K562 (cell line): Measurements from ENCODE around the gene MRFAP1. TPM values are rescaled to one million over a fixed set of nuclear protein-coding genes. Genes with fewer than 3 reads are reported as not detected.

Experiments
- CBX5 ChIP-seq: IDR thresholded peaks from 2 replicates; pipeline ENCODE4 v1.6.1; 2014; ENCODE audit warnings: low read depth, borderline replicate concordance
- CREBBP ChIP-seq: IDR thresholded peaks from one replicate; pipeline ENCODE4 v1.6.1; 2012; ENCODE audit warnings: low read depth, mild to moderate bottlenecking, control low read depth, inconsistent platforms, low read length
- CSDE1 ChIP-seq, 2 experiments: fragments of 450-650 bp; IDR thresholded peaks; 2 replicates each; pipeline ENCODE4 v1.6.1; 2016; ENCODE audit warnings: mild to moderate bottlenecking in 1 of 2
- DMBX1 ChIP-seq: fragments of 250-450 bp; sonication (Bioruptor Pico); IDR thresholded peaks from 2 replicates; pipeline ENCODE4 v1.8.0; 2022; ENCODE audit warnings: inconsistent platforms, mild to moderate bottlenecking, moderate library complexity, borderline replicate concordance
- GATA2 ChIP-seq: sonication (generic); formaldehyde crosslinking; IDR thresholded peaks from 2 replicates; pipeline ENCODE4 v1.4.0; 2020; ENCODE audit warnings: mild to moderate bottlenecking, missing genetic modification reagents
- POLR3G ChIP-seq: IDR thresholded peaks from 2 replicates; pipeline ENCODE4 v1.6.1; 2011; ENCODE audit not compliant: insufficient read length, insufficient replicate concordance; ENCODE audit errors: extremely low read depth
- RBM39 ChIP-seq: fragments of 200-400 bp; formaldehyde crosslinking; optimal IDR thresholded peaks from 2 replicates; pipeline ENCODE3; 2018; ENCODE audit warnings: low read depth, low read length
- RNF2 ChIP-seq: sonication (generic); IDR thresholded peaks from 2 replicates; pipeline ENCODE4 v1.6.1; 2016
- TEAD1 ChIP-seq, 2 experiments: fragments of 450-650 bp in 1 of 2; sonication (generic) in 1 of 2; formaldehyde crosslinking; IDR thresholded peaks; 2 replicates each; pipeline versions ENCODE4 v1.4.0 to v1.8.0; 2020 to 2022; ENCODE audit warnings: mild to moderate bottlenecking in 2 of 2, missing genetic modification reagents in 1 of 2
- ZFP1 ChIP-seq: fragments of 450-650 bp; formaldehyde crosslinking; IDR thresholded peaks from 2 replicates; pipeline ENCODE4 v1.4.0; 2020; ENCODE audit warnings: mild to moderate bottlenecking, mixed read lengths
- ZNF75A ChIP-seq: fragments of 450-650 bp; formaldehyde crosslinking; IDR thresholded peaks from 2 replicates; pipeline ENCODE4 v1.4.0; 2020; ENCODE audit warnings: mild to moderate bottlenecking
- polyA plus RNA-seq, 8 experiments: library from polyadenylated mRNA; depleted of rRNA in 4 of 8; stranded (reverse) in 5 of 8; unstranded in 3 of 8; fragments of >200 nt; fragmentation: Nextera tagmentation in 2 of 8; fragmentation: Illumina TruSeq in 1 of 8; extraction: Ambion mirVana in 2 of 8; extraction: Trizol in 1 of 8; gene quantifications; 2 replicates each; pipeline versions ENCODE4 v1.2.1 to v1.2.3, GENCODE V29; 2011 to 2014; ENCODE audit warnings: inconsistent platforms in 1 of 8, missing spikeins in 1 of 8
- total RNA-seq, 7 experiments: library from RNA; depleted of rRNA in 6 of 7; stranded (reverse); fragments of >200 nt in 6 of 7; fragmentation: Illumina TruSeq in 2 of 7; extraction: Trizol in 2 of 7; gene quantifications; 2 replicates each; pipeline versions ENCODE4 v1.2.1 to v1.2.3, GENCODE V29; 2011 to 2021; ENCODE audit warnings: low replicate concordance in 1 of 7
- TF ChIP-seq, protein P1 (sequence below): fragments of 450-650 bp; formaldehyde crosslinking; IDR thresholded peaks from 2 replicates; pipeline ENCODE4 v1.4.0; 2020; ENCODE audit warnings: mild to moderate bottlenecking, moderate library complexity
- TF ChIP-seq, protein P2 (sequence below): fragments of 250-450 bp; sonication (Bioruptor Pico); IDR thresholded peaks from 2 replicates; pipeline ENCODE4 v1.8.0; 2021; ENCODE audit warnings: moderate library complexity, mild to moderate bottlenecking, inconsistent platforms

MRFAP1 gene
- total and polyA plus RNA-seq, 9 of the 15 experiments (the other 6 are each of a cell fraction or from before 2014, with no cell fraction given): 46.0 to 270 (median 151) TPM

- TF ChIP-seq, protein P1, sequence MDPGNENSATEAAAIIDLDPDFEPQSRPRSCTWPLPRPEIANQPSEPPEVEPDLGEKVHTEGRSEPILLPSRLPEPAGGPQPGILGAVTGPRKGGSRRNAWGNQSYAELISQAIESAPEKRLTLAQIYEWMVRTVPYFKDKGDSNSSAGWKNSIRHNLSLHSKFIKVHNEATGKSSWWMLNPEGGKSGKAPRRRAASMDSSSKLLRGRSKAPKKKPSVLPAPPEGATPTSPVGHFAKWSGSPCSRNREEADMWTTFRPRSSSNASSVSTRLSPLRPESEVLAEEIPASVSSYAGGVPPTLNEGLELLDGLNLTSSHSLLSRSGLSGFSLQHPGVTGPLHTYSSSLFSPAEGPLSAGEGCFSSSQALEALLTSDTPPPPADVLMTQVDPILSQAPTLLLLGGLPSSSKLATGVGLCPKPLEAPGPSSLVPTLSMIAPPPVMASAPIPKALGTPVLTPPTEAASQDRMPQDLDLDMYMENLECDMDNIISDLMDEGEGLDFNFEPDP (CRISPR knock-in tag): no peak
- no peak for TF ChIP-seq ZFP1
- peak; percentile 42 for TF ChIP-seq RNF2
- no peak for TF ChIP-seq CBX5
- TF ChIP-seq, protein P2, sequence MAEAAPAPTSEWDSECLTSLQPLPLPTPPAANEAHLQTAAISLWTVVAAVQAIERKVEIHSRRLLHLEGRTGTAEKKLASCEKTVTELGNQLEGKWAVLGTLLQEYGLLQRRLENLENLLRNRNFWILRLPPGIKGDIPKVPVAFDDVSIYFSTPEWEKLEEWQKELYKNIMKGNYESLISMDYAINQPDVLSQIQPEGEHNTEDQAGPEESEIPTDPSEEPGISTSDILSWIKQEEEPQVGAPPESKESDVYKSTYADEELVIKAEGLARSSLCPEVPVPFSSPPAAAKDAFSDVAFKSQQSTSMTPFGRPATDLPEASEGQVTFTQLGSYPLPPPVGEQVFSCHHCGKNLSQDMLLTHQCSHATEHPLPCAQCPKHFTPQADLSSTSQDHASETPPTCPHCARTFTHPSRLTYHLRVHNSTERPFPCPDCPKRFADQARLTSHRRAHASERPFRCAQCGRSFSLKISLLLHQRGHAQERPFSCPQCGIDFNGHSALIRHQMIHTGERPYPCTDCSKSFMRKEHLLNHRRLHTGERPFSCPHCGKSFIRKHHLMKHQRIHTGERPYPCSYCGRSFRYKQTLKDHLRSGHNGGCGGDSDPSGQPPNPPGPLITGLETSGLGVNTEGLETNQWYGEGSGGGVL (CRISPR knock-in tag): no peak
- TF ChIP-seq ZNF75A: no peak; the same call in 1 of the 2 replicates
- no peak for TF ChIP-seq CREBBP
- peak in 1 of 2 experiments; percentile 49; a peak in 2 of 4 replicates for TF ChIP-seq CSDE1 (IDR thresholded peaks at IDR 0.05)
- TF ChIP-seq TEAD1 (CRISPR knock-in tag; IDR thresholded peaks at IDR 0.05): peak in 1 of 2 experiments; percentile 4; a peak in 1 of 4 replicates
- TF ChIP-seq GATA2 (CRISPR knock-in tag): no peak
- TF ChIP-seq POLR3G: no peak
- no peak for TF ChIP-seq DMBX1 (CRISPR knock-in tag)
- no peak for TF ChIP-seq RBM39
Measured at GRCh38 chr4:6673660-6674499, 33.4 kb downstream of the MRFAP1 start (continued).
